GM21390 (cell line): Measurements from ENCODE around the gene GINS3.

Experiments
- ATAC-seq: cut with Tn5 transposase; IDR thresholded peaks from one replicate; pipeline ENCODE4 v1.9.1; 2021; ENCODE audit not compliant: unreplicated experiment

GINS3 gene

GRCh38 chr16:58422809-58423208 lies 30.5 kb downstream of the GINS3 start:
- ATAC-seq = no peak

DNA sequence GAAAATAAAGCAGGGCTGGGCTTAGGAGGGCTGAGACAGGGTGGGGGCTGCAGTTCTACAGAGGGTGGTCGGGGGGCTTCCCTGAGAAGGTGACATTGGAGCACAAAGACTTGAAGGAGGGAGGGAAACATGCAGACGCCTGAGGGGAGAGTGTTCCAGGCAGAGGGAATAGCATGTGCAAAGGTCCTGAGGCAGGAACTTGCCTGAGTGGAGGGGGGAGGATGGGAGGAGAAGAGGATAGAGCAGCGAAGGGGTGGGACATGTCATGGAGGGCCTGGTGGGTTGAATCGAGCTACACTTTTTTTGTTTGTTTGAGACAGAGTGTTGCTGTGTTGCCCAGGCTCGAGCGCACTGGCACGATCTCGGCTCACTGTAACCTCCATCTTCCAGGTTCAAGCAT lies 33.0 kb downstream of the GINS3 start:
- no peak for ATAC-seq

DNA sequence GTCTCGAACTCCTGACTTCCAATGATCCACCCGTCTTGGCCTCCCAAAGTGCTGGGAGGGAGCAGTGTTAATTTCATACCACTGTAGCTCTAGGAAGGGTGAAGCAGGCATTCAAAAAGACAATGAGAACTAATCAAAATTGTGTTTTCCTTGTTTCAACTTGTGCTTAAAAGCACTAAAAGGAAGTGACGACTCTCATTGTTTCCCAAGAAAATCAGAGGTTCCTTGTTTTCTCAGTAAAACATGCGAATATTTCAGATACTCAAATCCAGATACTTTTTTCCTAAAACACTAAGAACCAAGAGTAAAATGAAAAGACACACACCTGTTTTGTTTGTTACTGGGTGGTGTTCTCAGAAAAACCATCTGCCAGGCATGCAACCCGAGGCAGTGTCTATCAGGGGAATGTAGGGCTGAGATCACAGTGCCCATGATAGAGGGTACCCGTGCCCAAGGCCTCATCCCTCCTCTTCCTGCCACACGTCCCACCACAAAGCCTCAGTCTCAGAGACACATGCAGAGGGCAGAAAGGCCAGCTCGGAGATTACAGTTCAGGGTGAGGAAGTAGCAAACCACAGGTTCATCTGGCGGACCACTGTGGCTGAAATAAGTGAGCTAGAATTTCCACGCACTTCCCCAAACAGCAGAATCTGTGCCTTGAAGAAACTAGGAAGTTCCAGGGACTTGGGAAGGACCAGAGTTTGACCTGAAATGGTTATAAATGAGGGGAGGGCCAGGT lies 33.7 kb downstream of the GINS3 start:
- ATAC-seq = peak; percentile 94

DNA sequence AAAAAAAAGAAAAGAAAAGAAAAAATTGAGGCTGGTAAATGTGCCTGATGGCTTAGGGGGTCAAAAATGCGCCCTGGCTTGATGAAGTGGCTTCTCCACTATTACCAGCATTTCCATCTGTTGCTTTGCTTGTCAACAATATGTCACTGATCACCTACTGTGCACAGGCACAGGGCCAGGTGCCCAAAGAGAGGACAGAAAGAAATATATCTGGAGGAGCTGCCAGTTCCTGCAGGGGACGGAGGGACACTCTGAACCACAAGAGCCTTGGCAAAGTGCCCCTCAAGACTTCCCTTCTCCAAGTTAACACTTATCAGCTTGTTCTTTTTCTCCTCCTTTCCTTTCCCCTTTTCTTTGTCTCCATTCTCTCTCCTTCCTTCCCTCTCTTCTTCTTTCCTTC lies 34.7 kb downstream of the GINS3 start:
- ATAC-seq = no peak

GRCh38 chr16:58428621-58429542 lies 36.6 kb downstream of the GINS3 start:
- no peak for ATAC-seq

- ATAC-seq = no peak
These were observed 38.4 kb downstream of the GINS3 start for GRCh38 chr16:58430718-58431117.

DNA sequence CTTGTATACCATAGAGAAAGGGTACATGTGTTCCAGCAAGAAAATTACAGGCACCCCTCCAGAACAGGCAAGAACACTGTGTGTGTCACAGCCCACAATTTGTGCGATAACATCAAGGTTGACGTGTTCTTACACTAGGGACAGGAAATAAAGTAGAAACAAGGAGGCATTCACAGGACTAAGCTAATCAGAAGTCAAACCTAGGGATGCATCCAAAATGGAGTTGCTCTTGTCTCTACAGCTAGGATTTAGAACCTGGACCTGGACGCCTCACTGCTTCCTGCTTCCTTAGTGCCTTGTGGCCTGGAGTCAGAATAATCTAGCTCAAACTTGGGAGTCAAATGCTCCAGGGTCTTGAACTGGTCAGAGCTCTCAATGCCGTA lies 41.3 kb downstream of the GINS3 start:
- ATAC-seq = no peak

DNA sequence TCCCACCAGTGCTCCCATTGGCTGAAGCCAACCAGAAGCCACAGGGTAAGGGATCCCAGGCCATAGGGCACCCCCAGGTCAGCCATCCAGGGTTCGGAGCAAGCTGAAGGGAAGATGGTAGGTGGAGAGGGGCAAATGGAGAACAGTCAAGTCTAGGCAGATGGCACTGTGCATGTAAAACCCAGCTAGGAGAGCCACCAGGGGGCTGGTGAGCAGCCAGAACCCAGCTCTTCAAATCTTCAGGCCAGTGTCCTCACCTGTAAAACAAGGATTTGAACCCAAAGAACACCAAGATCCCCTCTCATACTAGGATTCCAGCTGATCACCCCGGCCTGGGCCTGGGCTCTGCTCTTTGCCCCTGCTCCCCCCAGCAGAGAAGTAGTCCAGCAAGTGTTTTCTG lies 43.5 kb downstream of the GINS3 start:
- ATAC-seq = no peak

DNA sequence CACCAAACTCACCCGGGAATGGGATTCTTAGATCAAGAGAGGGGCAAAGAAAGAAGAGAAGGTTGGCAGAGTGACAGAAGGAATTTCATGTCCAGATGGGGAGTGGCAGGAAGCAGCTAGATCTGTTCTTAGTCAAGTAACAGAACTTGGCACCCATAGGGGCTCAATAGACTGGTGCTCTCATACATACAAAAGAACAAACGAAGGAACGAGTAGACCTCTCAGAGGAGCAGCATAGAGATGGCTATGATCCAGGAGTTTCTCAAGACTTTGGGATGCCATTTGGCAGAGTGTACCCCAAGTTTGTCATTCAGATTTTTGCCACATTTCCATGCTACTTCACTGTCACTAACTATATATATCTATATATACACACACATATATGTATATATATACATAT lies 47.9 kb downstream of the GINS3 start:
- ATAC-seq = no peak

- ATAC-seq = no peak
These were observed 50.3 kb downstream of the GINS3 start for GRCh38 chr16:58442547-58442946.

- ATAC-seq = no peak
These were observed 51.5 kb downstream of the GINS3 start for GRCh38 chr16:58443783-58444182.

DNA sequence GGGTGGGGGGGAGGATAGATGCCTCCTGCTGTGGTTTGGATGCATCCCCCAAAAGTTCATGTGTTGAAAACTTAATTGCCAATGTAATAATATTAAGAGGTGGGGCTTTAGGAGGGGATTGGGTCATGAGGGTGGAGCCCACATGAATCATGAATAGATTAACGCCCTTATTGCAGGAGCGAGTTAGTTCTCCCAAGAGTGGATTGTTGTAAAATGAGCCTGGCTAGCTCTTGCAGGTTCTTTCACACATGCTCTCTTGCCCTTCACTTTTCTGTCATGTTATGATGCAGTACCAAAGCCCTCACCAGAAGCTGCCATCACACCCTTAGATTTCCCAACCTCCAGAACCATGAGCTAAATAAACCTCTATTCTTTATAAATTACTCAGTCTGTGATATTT lies 52.0 kb downstream of the GINS3 start:
- ATAC-seq = no peak

GRCh38 chr16:58448890-58449289 lies 56.6 kb downstream of the GINS3 start:
- ATAC-seq = no peak

DNA sequence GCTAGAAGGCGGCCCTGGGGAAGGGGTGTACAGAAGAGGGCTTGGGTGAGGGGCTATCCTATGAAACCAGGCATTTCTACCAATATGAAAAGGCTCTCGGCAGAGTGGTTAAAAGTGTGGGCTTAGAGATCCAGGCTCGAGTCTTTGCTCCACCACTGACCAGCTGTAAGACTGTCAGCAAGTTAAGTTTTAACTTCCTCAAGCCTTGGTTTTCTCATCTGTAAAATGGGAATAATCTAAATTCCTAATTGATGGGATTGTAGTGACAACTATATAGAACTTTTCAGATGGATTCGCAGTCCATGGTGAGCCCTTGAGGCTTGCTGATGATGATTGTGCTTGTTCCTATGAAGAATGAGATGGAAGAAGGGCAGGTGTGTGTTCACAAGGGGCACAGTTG lies 57.0 kb downstream of the GINS3 start:
- ATAC-seq = no peak

- ATAC-seq = no peak
These were observed 57.5 kb downstream of the GINS3 start for GRCh38 chr16:58449768-58450167.

- no peak for ATAC-seq
These were observed 58.3 kb downstream of the GINS3 start for GRCh38 chr16:58450590-58450989.

DNA sequence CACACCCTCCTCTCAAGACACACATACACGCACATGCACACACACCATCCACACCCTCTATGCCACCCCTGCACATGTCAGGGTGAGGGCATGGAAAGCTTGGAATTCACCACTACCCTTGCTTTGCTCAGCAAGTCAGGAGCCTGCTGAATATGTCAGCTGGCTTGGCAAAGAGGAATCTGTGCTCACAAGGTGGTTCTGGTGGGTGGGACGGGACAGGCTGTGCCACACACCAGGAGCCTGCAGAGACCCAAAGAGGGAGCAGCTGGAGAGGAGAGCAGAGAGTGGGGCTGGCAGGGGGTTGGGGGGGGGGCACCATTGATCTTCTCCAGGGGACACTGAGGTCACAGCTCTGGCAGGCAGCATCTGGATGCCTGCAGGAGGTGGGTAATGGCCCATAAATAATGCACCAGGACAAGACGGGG lies 59.0 kb downstream of the GINS3 start:
- ATAC-seq = no peak

DNA sequence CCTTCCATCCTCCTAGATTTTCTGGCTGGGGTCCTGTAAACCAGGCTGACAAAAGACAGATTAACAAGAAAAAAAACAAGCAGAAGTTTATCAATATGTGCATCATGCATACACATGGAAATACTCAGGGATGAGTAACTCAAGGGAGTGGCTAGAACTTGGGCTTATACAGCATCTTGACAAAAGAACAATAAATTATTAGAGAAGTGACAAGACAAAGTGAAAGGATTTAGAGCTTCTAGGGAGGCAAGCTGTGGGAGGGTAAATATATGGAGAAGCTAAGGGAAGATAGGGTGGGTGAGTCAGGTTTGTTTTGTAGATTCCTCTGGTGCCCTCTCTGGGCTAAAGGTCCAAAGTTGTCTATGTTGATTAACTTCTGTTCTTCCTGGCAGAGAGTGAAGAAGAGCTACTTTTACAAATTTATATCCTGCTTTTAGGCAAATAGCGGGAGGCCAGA lies 59.7 kb downstream of the GINS3 start:
- ATAC-seq = no peak

GRCh38 chr16:58452640-58453039 lies 60.4 kb downstream of the GINS3 start:
- no peak for ATAC-seq

DNA sequence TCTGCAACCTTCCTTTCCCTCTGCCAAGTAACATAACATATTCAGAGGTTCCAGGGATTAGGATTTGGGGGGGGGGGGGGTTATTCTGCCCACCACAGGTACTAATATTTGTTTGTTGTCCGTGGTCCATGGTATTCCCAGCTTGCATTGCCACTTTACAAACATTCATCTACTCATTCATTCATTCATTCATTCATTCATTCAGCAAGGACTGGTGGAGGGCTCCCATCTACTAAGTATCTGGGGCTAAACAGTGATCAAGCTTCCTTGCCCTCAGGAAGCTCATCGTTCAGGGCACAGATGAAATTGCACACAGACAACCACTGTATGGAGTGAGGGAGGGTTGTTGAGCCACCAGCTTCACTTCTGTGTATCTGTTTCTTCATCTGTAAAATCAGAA lies 61.9 kb downstream of the GINS3 start:
- no peak for ATAC-seq

DNA sequence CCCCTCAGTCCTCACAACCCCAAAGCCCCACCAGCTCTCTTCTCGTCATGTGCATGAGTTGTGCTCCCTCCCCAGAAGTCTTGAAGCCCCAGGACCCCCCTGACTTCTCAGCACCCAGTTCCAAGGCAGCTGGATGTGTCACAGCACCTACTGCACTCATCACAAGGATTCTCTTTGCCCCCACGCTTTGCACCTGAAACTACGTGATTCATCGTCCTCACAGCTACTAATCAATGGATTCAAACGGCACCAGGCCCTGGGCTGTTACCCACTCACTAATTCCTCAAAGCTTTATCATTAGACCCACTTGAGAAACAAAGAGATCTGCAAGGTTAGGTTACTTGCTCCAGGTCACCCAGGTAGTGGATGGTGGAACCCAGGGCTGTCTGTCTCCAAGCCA lies 62.6 kb downstream of the GINS3 start:
- no peak for ATAC-seq
